ENCODE measurements around the gene LRP1.

Gene LRP1

GRCh38 chr12:57127726-57128518, at the start of gene LRP1:
Gene LRP1, plus strand, starts transcription at chr12:57128483. Its CDS starts 482 bp downstream, at chr12:57128965.
- peak; percentile 96 for DNase-seq

- peak; percentile 100 for DNase-seq
Observed at GRCh38 chr12:57078519-57079404, 49.5 kb upstream of the LRP1 start, which contains the start of gene NEMP1. Gene NEMP1, minus strand, starts transcription at chr12:57078791. Its CDS starts 46 bp downstream, at chr12:57078745.

GRCh38 chr12:57079821-57080220, 48.5 kb upstream of the LRP1 start:
- peak; percentile 66 for DNase-seq

GRCh38 chr12:57080855-57081254, 47.4 kb upstream of the LRP1 start:
- DNase-seq: no peak

GRCh38 chr12:57085999-57086492, 42.2 kb upstream of the LRP1 start:
- DNase-seq: peak; percentile 72

GRCh38 chr12:57086493-57087009, 41.7 kb upstream of the LRP1 start:
- peak; percentile 94 for DNase-seq

GRCh38 chr12:57087010-57087690, 41.1 kb upstream of the LRP1 start:
- DNase-seq: peak; percentile 93

GRCh38 chr12:57087691-57088353, 40.5 kb upstream of the LRP1 start:
- DNase-seq: peak; percentile 100

- DNase-seq: peak; percentile 99
Observed at GRCh38 chr12:57088354-57089270, 39.7 kb upstream of the LRP1 start, which contains the start of gene NAB2. Gene NAB2, plus strand, starts transcription at chr12:57089114. Its CDS starts 158 bp downstream, at chr12:57089272.

GRCh38 chr12:57089271-57090245, 38.7 kb upstream of the LRP1 start:
- DNase-seq: peak; percentile 89

- DNase-seq: no peak
Observed at GRCh38 chr12:57090490-57090889, 37.8 kb upstream of the LRP1 start.

- DNase-seq: peak; percentile 54
Observed at GRCh38 chr12:57090924-57091637, 37.2 kb upstream of the LRP1 start.

GRCh38 chr12:57091638-57092528, 36.4 kb upstream of the LRP1 start:
- peak; percentile 56 for DNase-seq

GRCh38 chr12:57092529-57092862, 35.8 kb upstream of the LRP1 start:
- peak; percentile 60 for DNase-seq

GRCh38 chr12:57092876-57093414, 35.3 kb upstream of the LRP1 start:
- DNase-seq: no peak

- peak; percentile 95 for DNase-seq
Observed at GRCh38 chr12:57093415-57094207, 34.7 kb upstream of the LRP1 start.
